Omental fat pad (tissue), 4 donors: Measurements from ENCODE around the gene EZH1. TPM values are rescaled to one million over a fixed set of nuclear protein-coding genes. Genes with fewer than 3 reads are reported as not detected.
"Not testable (repeated sequence)": the region's sequence is repeated elsewhere in the genome, so short reads cannot be mapped to it uniquely, and the experiment has no call there.

ENCODE experiments used
- ATAC-seq: fragments of 150-250 bp; one replicate; pipeline ENCODE4 v1.9.1; 2016; ENCODE audit warnings: mild to moderate bottlenecking, moderate library complexity; ENCODE audit not compliant: low FRiP score
- DNase-seq: peaks from one replicate; pipeline ENCODE4 v3.0.0-alpha.2; 2019; ENCODE audit warnings: low spot score
- CTCF ChIP-seq, 3 donors: fragments of 450-650 bp; IDR thresholded peaks; one replicate each; pipeline ENCODE4 v1.5.1; 2016 to 2017; ENCODE audit warnings: antibody characterized with exemption in 3 of 3, mild to moderate bottlenecking in 3 of 3, moderate library complexity in 2 of 3
- total RNA-seq, 4 donors: library from RNA; depleted of rRNA; stranded (reverse); fragments of >200 nt; gene quantifications; one replicate each; pipeline ENCODE4 v1.1.0, GENCODE V29; 2016

Gene EZH1
- total RNA-seq, 4 donors from 2014 or later, result 42.0 to 91.1 (median 50.9) TPM

GRCh38 chr17:42751628-42752027 is 6.8 kb upstream of the EZH1 start:
- no peak for ATAC-seq
- DNase-seq, result no peak
- no peak for TF ChIP-seq CTCF (IDR thresholded peaks at IDR 0.05)

- no peak for ATAC-seq
- no peak for TF ChIP-seq CTCF (IDR thresholded peaks at IDR 0.05)
- no peak for DNase-seq
Observed at GRCh38 chr17:42750739-42751344, 6.0 kb upstream of the EZH1 start.

DNA sequence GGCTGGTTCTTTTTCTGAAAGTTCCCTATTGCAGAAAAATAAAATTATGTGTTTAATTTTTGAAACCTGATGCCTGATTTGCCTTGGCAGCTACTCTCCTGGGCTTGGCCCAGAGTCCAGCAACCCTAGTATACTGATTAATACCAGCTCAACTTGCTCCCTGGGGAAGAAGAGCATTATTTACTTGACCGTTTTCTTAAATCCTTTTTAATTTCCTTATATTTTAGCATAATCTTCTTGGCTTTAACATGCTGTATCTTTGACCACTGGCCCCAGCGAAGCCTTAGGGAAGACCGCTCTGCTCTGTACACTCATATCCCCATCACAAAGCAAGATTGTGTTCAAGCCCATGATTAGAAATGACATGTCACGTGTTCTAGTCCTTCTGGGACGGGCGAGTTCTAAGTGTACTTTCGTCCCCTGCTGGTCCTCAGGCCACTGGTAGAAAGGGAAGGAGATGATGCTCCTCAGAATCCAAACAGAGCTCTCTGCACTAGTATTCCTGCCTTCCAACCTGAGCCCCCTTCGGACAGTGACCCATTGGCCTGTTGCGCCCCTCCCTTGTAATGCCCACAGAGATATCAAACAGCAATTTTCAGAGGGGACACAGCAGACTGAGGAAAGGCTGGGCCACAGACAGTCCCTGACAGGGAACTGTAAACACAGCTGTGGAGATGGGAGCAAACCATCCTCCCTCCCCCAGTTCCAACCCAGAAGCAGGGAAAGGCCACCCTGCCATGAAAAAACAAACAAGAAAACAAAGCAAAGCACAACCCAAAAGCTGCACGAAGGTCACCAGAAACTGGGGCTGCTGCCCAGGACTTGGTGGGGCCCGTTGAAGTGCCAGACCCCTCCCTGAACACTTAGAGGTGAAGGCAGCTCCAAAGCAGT is 4.3 kb upstream of the EZH1 start:
- ATAC-seq, result no peak
- DNase-seq, result no peak
- TF ChIP-seq CTCF (IDR thresholded peaks at IDR 0.05), result no peak

DNA sequence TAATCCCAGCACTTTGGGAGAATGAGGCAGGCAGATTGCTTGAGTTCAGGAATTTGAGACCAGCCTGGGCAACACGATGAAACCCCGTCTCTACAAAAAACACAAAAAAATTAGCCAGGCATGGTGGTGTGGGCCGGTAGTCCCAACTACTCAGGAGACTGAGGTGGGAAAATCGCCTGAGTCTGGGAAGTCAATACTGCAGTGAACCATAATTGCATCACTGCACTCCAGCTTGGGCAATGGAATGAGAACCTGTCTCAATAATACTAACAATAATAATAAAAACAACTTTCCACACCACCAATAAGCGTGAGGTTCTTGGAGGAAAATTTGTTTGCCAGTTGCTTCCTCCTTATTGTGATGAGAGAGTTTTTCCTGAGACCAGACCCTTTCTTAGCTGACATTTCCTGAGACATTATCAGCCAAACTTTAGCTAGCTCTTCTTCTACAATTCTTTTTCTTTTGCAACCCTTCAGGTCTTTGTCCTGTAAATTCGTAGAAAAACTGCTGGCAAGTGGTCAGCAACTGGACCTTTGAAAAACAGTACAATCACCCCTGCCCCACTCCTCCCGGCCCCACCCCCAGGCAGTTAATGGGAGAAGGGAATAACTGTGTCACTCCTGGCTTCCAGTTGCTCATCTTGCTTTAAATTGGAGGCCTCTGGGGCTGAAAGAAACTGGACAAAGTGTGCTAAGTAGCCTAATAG is 3.5 kb upstream of the EZH1 start:
- no peak for DNase-seq
- no peak for TF ChIP-seq CTCF (IDR thresholded peaks at IDR 0.05)
- ATAC-seq, result no peak

DNA sequence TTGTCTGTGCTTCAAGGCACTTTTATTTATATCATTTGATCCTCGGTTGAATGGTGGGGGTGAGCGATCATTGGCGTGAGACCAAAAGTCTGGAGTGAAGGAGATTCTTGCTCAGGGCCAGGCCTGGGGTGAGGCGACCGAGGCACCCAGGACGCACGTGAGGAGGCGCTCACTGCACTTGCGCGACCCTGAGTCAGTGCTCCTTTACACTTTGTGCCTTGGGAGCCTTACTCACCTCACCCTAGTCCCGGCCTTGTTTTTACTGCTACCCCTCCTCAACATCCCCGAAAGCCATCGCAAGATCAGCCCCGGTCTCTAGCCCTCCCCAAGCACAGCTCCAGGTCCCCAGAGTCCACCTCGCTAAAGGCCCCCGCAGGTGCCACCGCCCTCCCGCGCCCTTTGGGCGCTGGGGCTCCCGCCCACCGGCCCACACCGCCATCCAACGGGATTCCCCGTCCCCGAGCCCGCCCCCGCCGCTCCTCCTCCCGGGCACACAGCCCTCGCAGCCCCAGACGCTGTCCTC is 496 bp downstream of the EZH1 start:
- no peak for TF ChIP-seq CTCF (IDR thresholded peaks at IDR 0.05)
- ATAC-seq (peak; percentile 89), DNase-seq (peak; percentile 42)

DNA sequence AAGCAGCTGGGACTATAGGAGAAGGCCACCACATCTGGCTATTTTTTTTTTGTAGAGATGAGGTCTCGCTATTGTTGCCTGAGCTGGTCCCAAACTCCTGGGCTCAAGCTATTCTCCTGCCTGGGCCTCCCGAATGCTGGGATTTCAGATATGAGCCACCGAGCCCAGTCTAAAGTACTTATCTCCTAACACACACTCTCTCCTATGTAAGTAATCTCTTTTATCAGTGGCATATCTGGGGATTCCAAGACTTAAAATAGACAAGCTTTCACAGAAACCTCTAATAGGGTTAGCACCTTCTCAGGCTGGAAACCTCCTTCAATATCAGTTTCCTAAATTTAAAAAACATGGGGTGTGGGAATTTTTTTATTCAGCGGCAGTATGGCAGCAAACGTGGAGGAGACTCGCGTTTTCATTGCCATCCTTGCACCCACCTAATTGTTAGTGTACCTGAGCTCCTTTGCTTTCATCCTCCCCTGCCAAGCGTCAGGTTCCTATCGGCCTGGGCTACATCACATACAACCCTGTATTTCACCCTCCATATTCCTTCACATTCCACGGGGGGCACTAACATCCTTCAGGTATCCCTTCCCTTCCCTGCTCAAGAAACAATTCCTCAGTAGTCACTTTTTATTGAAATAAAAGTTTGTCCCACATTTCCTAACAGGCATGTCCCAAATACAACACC is 1.1 kb downstream of the EZH1 start:
- DNase-seq (no peak), ATAC-seq (no peak)
- TF ChIP-seq CTCF (IDR thresholded peaks at IDR 0.05), result no peak

GRCh38 chr17:42742916-42743315 is 1.9 kb downstream of the EZH1 start:
- DNase-seq, ATAC-seq: not testable (repeated sequence)
